Dermis blood vessel endothelial cell (primary cell): ENCODE measurements around the gene TUFT1. TPM values are rescaled to one million over a fixed set of nuclear protein-coding genes. Genes with fewer than 3 reads are reported as not detected.
"Not testable (repeated sequence)": the region's sequence is repeated elsewhere in the genome, so short reads cannot be mapped to it uniquely, and the experiment has no call there.

Experiments used
- DNase-seq: peaks from one replicate; pipeline ENCODE4 v3.0.0; 2010
- total RNA-seq: library from RNA; depleted of rRNA; stranded (reverse); fragments of >200 nt; gene quantifications from 2 replicates; pipeline ENCODE4 v1.2.3, GENCODE V29; 2014

TUFT1 gene
- total RNA-seq, 1 donor from 2014 or later = 8.2 TPM

GRCh38 chr1:151581921-151582320 is 41.8 kb downstream of the TUFT1 start:
- no peak for DNase-seq

GRCh38 chr1:151583796-151584195 is 43.7 kb downstream of the TUFT1 start:
- DNase-seq = no peak

- DNase-seq = no peak
These were observed 44.2 kb downstream of the TUFT1 start for GRCh38 chr1:151584278-151584677.

- DNase-seq = no peak
These were observed 44.7 kb downstream of the TUFT1 start for GRCh38 chr1:151584780-151585179.

GRCh38 chr1:151585622-151586021 is 45.5 kb downstream of the TUFT1 start:
- DNase-seq = peak; percentile 63

GRCh38 chr1:151590961-151591360 is 50.9 kb downstream of the TUFT1 start:
- DNase-seq = no peak

- DNase-seq = no peak
These were observed 53.6 kb downstream of the TUFT1 start for GRCh38 chr1:151593730-151594129.

GRCh38 chr1:151594143-151594625 is 54.1 kb downstream of the TUFT1 start:
- peak; percentile 75 for DNase-seq

GRCh38 chr1:151596166-151596953 is 56.3 kb downstream of the TUFT1 start:
- peak; percentile 24 for DNase-seq

- not testable (repeated sequence) for DNase-seq
These were observed 62.4 kb downstream of the TUFT1 start for GRCh38 chr1:151602550-151602949.

- no peak for DNase-seq
These were observed 64.2 kb downstream of the TUFT1 start for GRCh38 chr1:151604291-151604690.

- no peak for DNase-seq
These were observed 66.3 kb downstream of the TUFT1 start for GRCh38 chr1:151606384-151606783.

GRCh38 chr1:151606857-151607256 is 66.7 kb downstream of the TUFT1 start:
- DNase-seq = no peak

GRCh38 chr1:151610142-151610541 is 70.0 kb downstream of the TUFT1 start:
- DNase-seq = no peak

GRCh38 chr1:151611288-151611790 is 71.2 kb downstream of the TUFT1 start:
- DNase-seq = no peak

GRCh38 chr1:151611832-151612500 is 71.9 kb downstream of the TUFT1 start, which contains the start of gene SNX27:
SNX27 (plus strand) TSS chr1:151612050; CDS start chr1:151612202, 152 bp downstream.
- peak; percentile 95 for DNase-seq

- peak; percentile 36 for DNase-seq
These were observed 72.6 kb downstream of the TUFT1 start for GRCh38 chr1:151612501-151613281.

- no peak for DNase-seq
These were observed 73.2 kb downstream of the TUFT1 start for GRCh38 chr1:151613282-151613780.

GRCh38 chr1:151615711-151616504 is 75.8 kb downstream of the TUFT1 start:
- no peak for DNase-seq

GRCh38 chr1:151616505-151616849 is 76.4 kb downstream of the TUFT1 start:
- DNase-seq = no peak

GRCh38 chr1:151618003-151618402 is 77.9 kb downstream of the TUFT1 start:
- DNase-seq = no peak

GRCh38 chr1:151618470-151618869 is 78.4 kb downstream of the TUFT1 start:
- DNase-seq = no peak
